ENCODE measurements around the gene ROBO2. TPM values are rescaled to one million over a fixed set of nuclear protein-coding genes. Genes with fewer than 3 reads are reported as not detected.

Gene ROBO2
- total RNA-seq, 1 experiment from 2014 or later, result not detected

DNA sequence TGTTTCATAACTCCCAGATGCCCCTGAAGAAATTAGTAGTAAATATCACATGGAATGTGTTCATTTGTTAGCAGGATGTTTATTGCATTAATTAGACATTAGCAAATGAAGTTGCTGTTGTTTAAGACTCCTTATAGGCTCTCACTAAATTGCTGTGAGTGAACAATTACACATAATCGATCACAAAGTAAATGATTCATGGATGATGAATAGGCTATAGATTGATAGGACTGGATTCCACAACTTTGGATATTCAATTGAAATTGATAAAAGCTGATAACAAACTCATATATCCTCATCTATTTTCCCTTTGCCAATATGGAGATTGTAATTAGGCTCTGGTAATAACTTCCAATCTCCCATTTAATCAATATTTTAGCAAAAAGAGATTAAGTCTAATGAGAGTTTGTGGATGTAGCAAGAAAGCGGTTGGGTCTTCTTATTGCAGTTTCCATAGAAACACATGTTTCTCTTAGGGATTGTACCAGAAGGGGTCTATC is 555.5 kb downstream of the ROBO2 start:
- Histone ChIP-seq H3K4me1 (ENCODE audit: control insufficient read depth in 1 of 2, insufficient read depth in 2 of 2, low read length in 2 of 2) (no peaks in the 10 kb centered on the region), H3K9ac (ENCODE audit: low read length) (no peak overlapping the region), H4K20me1 (ENCODE audit: insufficient read depth) (no peaks in the 10 kb centered on the region), H3K27ac (ENCODE audit: low read depth, low read length) (no peak overlapping the region), H3K27me3 (ENCODE audit: insufficient read depth, low read length) (no peaks in the 10 kb centered on the region), H3K9me3 (ENCODE audit: control insufficient read depth in 1 of 2, insufficient read depth in 1 of 2, low read depth in 1 of 2, low read length in 2 of 2) (peaks cover 6 to 22% of the 10 kb centered on the region in 2 experiments; a peak in 3 of 4 replicates), H3K4me3 (replicated peaks in 1 of 2; ENCODE audit: low read depth in 1 of 2, low read length in 2 of 2) (no peak overlapping the region), H3K4me2 (ENCODE audit: low read length) (no peak overlapping the region), H2AFZ (ENCODE audit: low read depth, low read length, poor library complexity, severe bottlenecking) (no peak overlapping the region), H3K36me3 (ENCODE audit: control insufficient read depth in 1 of 2, insufficient read depth in 2 of 2, low read length in 2 of 2) (no peaks in the 10 kb centered on the region), H3K79me2 (ENCODE audit: insufficient read depth, low read length) (no peaks in the 10 kb centered on the region), H3K9me2 (ENCODE audit: insufficient read depth) (no peaks in the 10 kb centered on the region)
- no peak for ATAC-seq
- no peak for DNase-seq (ENCODE audit: low read depth, low spot score)
- BruUV-seq (replicated peaks), result no TSS peak
- ChIA-PET POLR2A (no interaction called here), CTCF (no interaction called here), RAD21 (ENCODE audit: low non-redundant PET in 1 of 2, low total read pairs in 2 of 2, uncharacterized antibody in 2 of 2, unreplicated experiment in 2 of 2) (no interaction called here)
- no peak for TF ChIP-seq SIN3A (IDR thresholded peaks at IDR 0.05; ENCODE audit: low read depth)
- no peak for TF ChIP-seq POLR2A (IDR thresholded peaks at IDR 0.05; ENCODE audit: borderline replicate concordance, extremely low read depth, insufficient read depth, insufficient read length)
- no peak for TF ChIP-seq RAD21 (IDR thresholded peaks at IDR 0.05; ENCODE audit: low read depth)
- TF ChIP-seq POLR2AphosphoS5 (IDR thresholded peaks at IDR 0.05; ENCODE audit: low read depth, low read length), result no peak
- no peak for TF ChIP-seq ZNF274 (IDR thresholded peaks at IDR 0.05; ENCODE audit: low read depth, low read length)
- TF ChIP-seq, protein P1, sequence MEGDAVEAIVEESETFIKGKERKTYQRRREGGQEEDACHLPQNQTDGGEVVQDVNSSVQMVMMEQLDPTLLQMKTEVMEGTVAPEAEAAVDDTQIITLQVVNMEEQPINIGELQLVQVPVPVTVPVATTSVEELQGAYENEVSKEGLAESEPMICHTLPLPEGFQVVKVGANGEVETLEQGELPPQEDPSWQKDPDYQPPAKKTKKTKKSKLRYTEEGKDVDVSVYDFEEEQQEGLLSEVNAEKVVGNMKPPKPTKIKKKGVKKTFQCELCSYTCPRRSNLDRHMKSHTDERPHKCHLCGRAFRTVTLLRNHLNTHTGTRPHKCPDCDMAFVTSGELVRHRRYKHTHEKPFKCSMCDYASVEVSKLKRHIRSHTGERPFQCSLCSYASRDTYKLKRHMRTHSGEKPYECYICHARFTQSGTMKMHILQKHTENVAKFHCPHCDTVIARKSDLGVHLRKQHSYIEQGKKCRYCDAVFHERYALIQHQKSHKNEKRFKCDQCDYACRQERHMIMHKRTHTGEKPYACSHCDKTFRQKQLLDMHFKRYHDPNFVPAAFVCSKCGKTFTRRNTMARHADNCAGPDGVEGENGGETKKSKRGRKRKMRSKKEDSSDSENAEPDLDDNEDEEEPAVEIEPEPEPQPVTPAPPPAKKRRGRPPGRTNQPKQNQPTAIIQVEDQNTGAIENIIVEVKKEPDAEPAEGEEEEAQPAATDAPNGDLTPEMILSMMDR (IDR thresholded peaks at IDR 0.05 in 2 of 3, conservative IDR thresholded peaks at IDR 0.05 in 1 of 3; ENCODE audit: borderline replicate concordance in 1 of 3, insufficient read depth in 1 of 3, low read depth in 2 of 3, low read length in 2 of 3), result no peak
- TF ChIP-seq SRF (IDR thresholded peaks at IDR 0.05; ENCODE audit: low read depth), result no peak
- TF ChIP-seq ATF3 (IDR thresholded peaks at IDR 0.05), result no peak
- TF ChIP-seq EZH2phosphoT487 (IDR thresholded peaks at IDR 0.05; ENCODE audit: borderline replicate concordance), result no peak
- no peak for TF ChIP-seq YY1 (IDR thresholded peaks at IDR 0.05; ENCODE audit: extremely low read depth, insufficient replicate concordance, low read depth, low read length)
- TF ChIP-seq CBX3 (IDR thresholded peaks at IDR 0.05; ENCODE audit: low read depth), result no peak
- no peak for TF ChIP-seq MAX (IDR thresholded peaks at IDR 0.05)
- no peak for TF ChIP-seq TCF7L2 (IDR thresholded peaks at IDR 0.05; ENCODE audit: borderline replicate concordance, extremely low read depth, insufficient read depth, insufficient read length)
- intact Hi-C loops (cut with micrococcal nuclease), result no loop called here

All from HCT116 (cell line).